BE2C (cell line): ENCODE measurements around the gene ANKRD40CL.
A peak's percentile ranks its signal among the peaks of the same experiment; 100 is the strongest.

Source experiments
- DNase-seq: peaks from one replicate; pipeline ENCODE4 v3.0.0-alpha.2; 2020
- H3K27me3 ChIP-seq: fragments of 250-450 bp; sonication (Bioruptor Pico); 2 replicates; pipeline ENCODE4 v1.5.1; 2020; ENCODE audit warnings: mild to moderate bottlenecking
- H3K36me3 ChIP-seq: fragments of 250-450 bp; sonication (Bioruptor Pico); 2 replicates; pipeline ENCODE4 v1.5.1; 2020; ENCODE audit warnings: mild to moderate bottlenecking
- H3K4me1 ChIP-seq: fragments of 250-450 bp; sonication (Bioruptor Pico); 2 replicates; pipeline ENCODE4 v1.5.1; 2020
- H3K4me3 ChIP-seq: 2 replicates; pipeline ENCODE4 v1.5.1; 2011; ENCODE audit warnings: low read depth, low read length
- H3K9me3 ChIP-seq: fragments of 250-450 bp; sonication (Bioruptor Pico); 2 replicates; pipeline ENCODE4 v1.5.1; 2020
- CTCF ChIP-seq: IDR thresholded peaks from 2 replicates; pipeline ENCODE4 v1.5.1; 2012; ENCODE audit warnings: mild to moderate bottlenecking, low read depth, low read length

ANKRD40CL gene

DNA sequence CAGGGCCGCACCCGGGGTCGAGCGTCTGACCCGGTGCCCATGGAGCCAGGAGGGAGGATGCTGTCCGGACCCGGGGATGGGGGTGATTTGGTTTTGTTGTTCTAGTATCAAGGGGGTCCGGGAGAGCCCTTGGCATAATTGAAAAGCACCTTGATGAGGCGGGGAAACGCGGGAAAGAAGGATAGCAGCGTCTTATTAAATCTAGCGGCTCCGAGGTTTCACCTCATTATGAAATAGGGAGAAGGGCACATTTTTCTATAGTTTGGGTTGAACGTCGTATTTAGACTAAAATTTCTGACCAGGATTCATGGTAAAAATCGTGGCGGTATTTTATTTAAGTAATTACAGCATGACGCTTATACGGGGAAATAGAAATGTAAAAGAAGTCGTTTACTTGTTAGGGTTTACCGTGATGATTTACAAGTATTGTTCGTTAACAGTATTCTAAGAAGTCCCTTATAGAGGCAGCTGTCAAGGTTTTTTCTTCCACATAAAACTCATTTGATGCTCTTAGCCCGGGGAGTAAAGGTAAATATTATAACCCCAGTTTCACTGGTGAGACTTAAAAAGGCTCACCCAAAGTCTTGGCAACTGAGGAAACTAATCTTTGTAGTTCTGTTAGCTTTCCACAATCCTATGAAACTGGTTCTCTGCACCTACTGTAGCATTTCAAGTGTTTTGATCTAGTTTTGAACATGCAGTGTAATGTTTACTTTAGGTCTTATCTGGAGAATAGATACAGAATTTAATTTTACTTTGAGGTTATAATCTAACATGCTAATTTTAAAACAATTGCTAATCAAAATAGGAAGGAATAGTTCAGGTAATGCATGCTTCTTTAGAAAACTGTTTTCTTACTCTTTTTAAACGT lies 47.2 kb downstream of the ANKRD40CL start:
- TF ChIP-seq CTCF: no peak
- H3K4me3 ChIP-seq: peak overlapping the region; percentile 91
- H3K9me3 ChIP-seq: no peaks in the 10 kb centered on the region
- no peak for DNase-seq
- no peaks in the 10 kb centered on the region for H3K27me3 ChIP-seq
- H3K4me1 ChIP-seq: peaks cover 12% of the 10 kb centered on the region
- peaks cover 13% of the 10 kb centered on the region for H3K36me3 ChIP-seq

- no peaks in the 10 kb centered on the region for H3K27me3 ChIP-seq
- TF ChIP-seq CTCF: no peak
- H3K9me3 ChIP-seq: no peaks in the 10 kb centered on the region
- H3K4me3 ChIP-seq: peak within 1 kb of the TSS; percentile 91
- H3K4me1 ChIP-seq: peaks cover 12% of the 10 kb centered on the region
- peaks cover 9% of the 10 kb centered on the region for H3K36me3 ChIP-seq
- DNase-seq: peak; percentile 97
These were observed 48.0 kb downstream of the ANKRD40CL start, which contains the start of gene LUC7L3 for GRCh38 chr17:50719144-50719923. LUC7L3 (plus strand) TSS chr17:50719603; CDS start chr17:50719733, 130 bp downstream.

DNA sequence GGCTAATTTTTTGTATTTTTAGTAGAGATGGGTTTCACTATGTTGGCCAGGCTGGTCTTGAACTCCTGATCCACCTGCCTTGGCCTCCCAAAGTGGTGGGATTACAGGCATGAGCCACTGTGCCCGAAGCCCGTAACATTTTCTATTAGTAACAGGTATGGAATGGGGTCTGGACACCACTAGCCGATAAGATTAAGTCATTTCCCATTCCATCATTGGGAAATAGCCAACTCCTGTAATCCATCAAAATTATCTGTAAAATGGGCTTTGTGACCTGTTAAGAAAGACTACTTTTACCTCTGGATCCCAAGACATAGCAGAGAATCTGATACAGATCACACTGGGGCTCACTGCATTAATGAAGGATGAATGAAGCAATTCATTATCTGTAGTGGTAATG lies 51.8 kb downstream of the ANKRD40CL start:
- no peak for TF ChIP-seq CTCF

DNA sequence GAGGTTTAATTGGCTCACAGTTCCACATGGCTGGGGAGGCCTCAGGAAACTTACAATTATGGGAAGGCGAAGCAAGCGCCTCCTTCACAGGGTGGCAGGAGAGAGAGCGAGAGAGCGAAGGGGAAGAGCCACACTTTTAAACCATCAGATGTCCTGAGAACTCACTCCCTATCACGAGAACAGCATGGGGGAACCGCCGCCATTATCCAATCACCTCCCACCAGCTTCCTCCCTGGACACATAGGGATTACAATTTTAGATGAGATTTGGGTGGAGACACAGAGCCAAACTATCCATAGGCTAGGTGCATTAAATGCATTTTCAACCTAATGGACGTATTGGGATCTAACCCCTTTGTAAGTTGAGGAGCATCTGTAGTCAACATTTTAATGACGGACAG lies 54.7 kb downstream of the ANKRD40CL start:
- H3K27me3 ChIP-seq: no peaks in the 10 kb centered on the region
- peaks cover 11% of the 10 kb centered on the region for H3K4me1 ChIP-seq
- H3K36me3 ChIP-seq: no peaks in the 10 kb centered on the region
- no peak for TF ChIP-seq CTCF
- H3K4me3 ChIP-seq: no peak overlapping the region
- no peaks in the 10 kb centered on the region for H3K9me3 ChIP-seq
- DNase-seq: no peak

More for the DNA sequence above, 51.8 kb downstream of the ANKRD40CL start:
- Histone ChIP-seq H3K4me1 (peaks cover 7% of the 10 kb centered on the region), H3K36me3 (no peaks in the 10 kb centered on the region), H3K4me3 (no peak overlapping the region), H3K9me3 (no peaks in the 10 kb centered on the region), H3K27me3 (no peaks in the 10 kb centered on the region)
- DNase-seq: no peak
